ENCODE results near the gene WDR77. TPM values are rescaled to one million over a fixed set of nuclear protein-coding genes. Genes with fewer than 3 reads are reported as not detected.
A peak's percentile ranks its signal among the peaks of the same experiment; 100 is the strongest.

WDR77 gene
- 10 to 100 TPM; 11.3 to 32.2 (median 22.1) TPM for total RNA-seq

GRCh38 chr1:111448918-111449702 lies at the start of gene WDR77, which contains the start of gene ATP5PB:
WDR77 (minus strand) TSS chr1:111449256; CDS start chr1:111449169, 87 bp downstream.
ATP5PB (plus strand) TSS chr1:111449464; CDS start chr1:111449542, 78 bp downstream.
- Histone ChIP-seq H3K27me3 (no peaks in the 10 kb centered on the region), H3K4me1 (peaks cover 33 to 48% (median 40%) of the 10 kb centered on the region in 4 donors), H3K36me3 (peaks cover 0 to 41% (median 8%) of the 10 kb centered on the region in 4 donors), H3K9me3 (no peaks in the 10 kb centered on the region), H3K27ac (peak within 1 kb of the TSS; percentile 84 to 94 (median 92)), H3K4me3 (peak within 1 kb of the TSS; percentile 73 to 94 (median 92))
- TF ChIP-seq POLR2AphosphoS5 (IDR thresholded peaks at IDR 0.05): peak; percentile 47 to 69
- peak in 2 of 4 donors; percentile 3 to 61 for TF ChIP-seq POLR2A (IDR thresholded peaks at IDR 0.05)
- TF ChIP-seq EP300 (IDR thresholded peaks at IDR 0.05): no peak
- TF ChIP-seq CTCF (IDR thresholded peaks at IDR 0.05): peak in 1 of 6 experiments; percentile 5
- DNase-seq: peak; percentile 88 to 96
- ATAC-seq (ENCODE audit: low FRiP score in 2 of 2): peak; percentile 97
- 0 to 1% methylated on average over 27 to 47 of the region's 54 CpGs for WGBS, 2 donors

- WGBS, 2 donors: 65 to 72% methylated on average over 5 of the region's 5 CpGs
- H3K36me3 ChIP-seq: no peaks in the 10 kb centered on the region
- no peak overlapping the region for H3K4me3 ChIP-seq
- H3K27me3 ChIP-seq: no peaks in the 10 kb centered on the region
- no peaks in the 10 kb centered on the region for H3K4me1 ChIP-seq
- H3K27ac ChIP-seq: no peak overlapping the region
- ATAC-seq (ENCODE audit: low FRiP score in 2 of 2): peak in 1 of 2 donors; percentile 55
- no peak for DNase-seq
- no peak for TF ChIP-seq CTCF (IDR thresholded peaks at IDR 0.05)
- TF ChIP-seq EP300 (IDR thresholded peaks at IDR 0.05): no peak
- no peak for TF ChIP-seq POLR2AphosphoS5 (IDR thresholded peaks at IDR 0.05)
- no peak for TF ChIP-seq POLR2A (IDR thresholded peaks at IDR 0.05)
- no peaks in the 10 kb centered on the region for H3K9me3 ChIP-seq
These were observed 48.5 kb upstream of the WDR77 start for GRCh38 chr1:111497592-111497991.

GRCh38 chr1:111496398-111496797 lies 47.3 kb upstream of the WDR77 start:
- no peak for DNase-seq
- no peak for TF ChIP-seq EP300 (IDR thresholded peaks at IDR 0.05)
- TF ChIP-seq POLR2AphosphoS5 (IDR thresholded peaks at IDR 0.05): no peak
- TF ChIP-seq POLR2A (IDR thresholded peaks at IDR 0.05): no peak
- no peak for TF ChIP-seq CTCF (IDR thresholded peaks at IDR 0.05)
- Histone ChIP-seq H3K27me3 (no peaks in the 10 kb centered on the region), H3K36me3 (no peaks in the 10 kb centered on the region), H3K4me1 (no peaks in the 10 kb centered on the region), H3K9me3 (no peaks in the 10 kb centered on the region), H3K27ac (no peak overlapping the region), H3K4me3 (no peak overlapping the region)
- no peak for ATAC-seq (ENCODE audit: low FRiP score in 2 of 2)
- WGBS, 2 donors: 85 to 92% methylated on average over 4 of the region's 4 CpGs

GRCh38 chr1:111491070-111491469 lies 42.0 kb upstream of the WDR77 start:
- WGBS, 2 donors: 79 to 98% methylated on average over 7 of the region's 7 CpGs
- no peaks in the 10 kb centered on the region for H3K9me3 ChIP-seq
- peak overlapping the region; percentile 67 to 82 (median 80) for H3K27ac ChIP-seq
- no peak overlapping the region for H3K4me3 ChIP-seq
- DNase-seq (peak in 1 of 2 donors; percentile 35), ATAC-seq (ENCODE audit: low FRiP score in 2 of 2) (no peak)
- H3K27me3 ChIP-seq: no peaks in the 10 kb centered on the region
- TF ChIP-seq EP300 (IDR thresholded peaks at IDR 0.05) (no peak), POLR2AphosphoS5 (IDR thresholded peaks at IDR 0.05) (no peak), CTCF (IDR thresholded peaks at IDR 0.05) (no peak), POLR2A (IDR thresholded peaks at IDR 0.05) (no peak)
- H3K36me3 ChIP-seq: no peaks in the 10 kb centered on the region
- H3K4me1 ChIP-seq: peaks cover 0 to 10% (median 4%) of the 10 kb centered on the region in 4 donors
